GM11168 (cell line): ENCODE results near the gene CMSS1.

Source experiments
- in situ Hi-C: fragments of 300-500 bp; cut with MboI; formaldehyde crosslinking; loops from one replicate; pipeline ENCODE4 v1.12.0; 2022; ENCODE audit warnings: low sequenced_read_pairs; ENCODE audit not compliant: unreplicated experiment

Gene CMSS1

DNA sequence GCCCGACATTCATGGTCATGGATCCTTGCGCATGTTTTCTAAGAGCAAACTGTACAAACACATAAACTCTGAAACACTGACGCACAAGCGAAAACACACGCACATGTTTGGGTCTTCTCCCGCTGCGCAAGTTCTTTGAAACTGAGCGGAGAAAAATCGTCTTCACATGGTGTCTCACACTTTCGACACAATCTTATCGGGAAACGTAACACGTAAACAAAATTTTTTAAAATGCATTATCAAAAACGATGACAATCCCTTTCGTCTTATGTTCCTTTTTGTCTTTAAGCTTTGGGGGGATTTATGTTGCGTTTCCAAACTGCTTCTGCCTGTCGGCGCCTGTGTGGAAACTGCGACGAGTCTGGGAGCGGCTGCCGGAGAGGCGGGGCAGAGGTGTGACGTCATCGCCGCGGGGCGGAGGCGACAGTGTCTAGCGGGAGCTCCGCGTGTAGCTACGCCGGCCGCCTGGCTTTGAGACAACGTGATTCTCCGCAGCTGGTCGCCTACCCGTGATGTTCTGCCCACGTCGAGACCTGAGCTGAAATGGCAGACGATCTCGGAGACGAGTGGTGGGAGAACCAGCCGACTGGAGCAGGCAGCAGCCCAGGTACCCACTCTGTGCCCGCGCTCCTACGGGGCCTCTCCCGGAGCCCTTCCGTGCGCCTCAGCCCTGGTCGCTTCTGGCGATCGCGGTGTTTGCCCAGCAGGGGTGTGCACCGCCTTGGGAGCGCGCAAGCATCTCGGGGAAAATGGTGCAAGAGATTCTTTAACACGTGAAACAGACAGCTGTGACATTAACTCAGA lies at the start of gene CMSS1:
CMSS1 (plus strand) TSS at position 426 of the 804 bp plus-strand sequence.
- in situ Hi-C loops: no loop called here

DNA sequence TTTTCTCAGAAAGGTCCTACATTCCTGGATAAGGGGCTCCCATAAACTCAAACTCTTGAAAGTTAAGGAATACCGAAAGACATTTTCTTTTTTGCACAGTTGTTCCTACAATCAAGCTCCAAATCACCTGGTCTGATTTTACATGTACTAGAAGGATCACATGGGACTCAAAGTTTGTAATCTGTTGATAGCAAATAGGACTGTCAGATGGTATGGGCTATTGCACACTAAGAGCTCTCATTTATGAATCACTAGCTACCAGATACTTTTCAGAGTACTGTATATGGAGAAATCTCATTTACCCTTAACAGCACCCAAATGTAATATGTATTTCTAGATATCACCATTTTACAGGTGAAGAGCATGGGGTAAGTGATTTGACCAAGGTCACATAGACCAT lies 49.5 kb upstream of the CMSS1 start:
- in situ Hi-C loops: no loop called here

DNA sequence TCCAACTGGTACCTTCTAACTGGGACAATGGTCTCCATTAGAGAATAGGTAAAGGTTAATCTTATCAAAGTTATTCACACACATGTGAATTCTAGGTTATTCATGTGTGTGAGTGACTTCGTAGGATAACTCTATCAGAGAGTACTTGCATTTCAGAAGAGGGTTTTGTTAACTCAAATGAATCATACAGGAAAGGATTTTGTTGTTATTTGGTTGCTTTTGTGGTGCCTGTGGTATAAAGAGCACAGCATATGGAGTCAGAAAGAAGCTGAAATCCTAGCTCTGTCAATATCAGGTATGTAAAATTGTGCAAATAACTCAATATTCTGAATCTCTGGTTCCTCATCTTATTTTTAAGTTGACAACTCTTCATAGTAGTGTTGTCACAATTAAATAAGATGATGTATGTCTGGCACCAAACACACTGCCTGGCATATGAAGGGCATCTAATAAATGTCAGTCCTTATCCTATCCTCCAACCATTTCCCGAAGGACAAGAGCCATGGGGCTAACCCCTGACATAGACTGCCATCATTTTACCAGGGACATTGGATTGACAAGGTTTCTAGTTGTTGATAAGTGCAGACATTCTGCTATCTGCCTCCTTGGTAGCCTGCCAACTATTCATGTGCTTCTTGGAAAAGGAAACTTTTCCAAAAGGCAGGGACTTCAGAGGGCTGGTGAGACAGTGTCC lies 48.7 kb upstream of the CMSS1 start:
- in situ Hi-C loops: no loop called here

DNA sequence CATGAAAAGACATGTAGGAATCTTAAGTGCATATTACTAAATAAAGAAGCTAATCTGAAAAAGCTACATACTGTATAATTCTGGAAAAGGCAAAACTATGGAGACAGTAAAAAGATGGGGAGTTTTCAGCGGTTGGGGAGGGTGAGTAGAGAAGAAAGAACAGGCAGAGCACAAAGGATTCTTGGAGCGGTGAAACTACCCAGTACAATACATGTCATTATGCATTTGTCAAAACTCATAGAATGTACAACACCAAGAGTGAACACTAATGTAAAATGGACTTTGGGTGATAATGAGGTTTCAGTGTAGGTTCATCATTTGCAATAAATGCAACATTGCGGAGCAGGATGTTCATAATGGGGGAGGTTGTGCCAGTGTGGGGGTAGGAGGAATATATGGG lies 45.5 kb upstream of the CMSS1 start:
- in situ Hi-C loops: no loop called here

DNA sequence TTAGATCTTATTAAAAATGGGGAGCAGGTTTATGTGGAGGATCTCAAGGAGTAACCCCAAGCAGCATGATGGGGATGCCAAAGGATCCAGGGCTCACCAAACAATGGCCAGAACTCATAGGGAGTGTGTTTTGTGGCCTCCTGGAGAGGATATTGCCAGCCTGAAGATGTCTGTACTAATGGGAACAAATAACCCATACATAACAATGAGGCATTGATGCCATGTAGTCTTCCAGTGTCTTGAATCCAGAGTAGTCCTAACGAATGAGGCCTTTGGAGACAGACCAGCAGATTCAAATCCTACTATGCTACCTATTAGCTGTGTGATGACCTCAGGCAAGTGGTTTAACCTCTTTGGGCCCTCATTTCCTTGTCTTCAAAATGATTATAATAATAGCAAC lies 45.0 kb upstream of the CMSS1 start:
- in situ Hi-C loops: no loop called here

DNA sequence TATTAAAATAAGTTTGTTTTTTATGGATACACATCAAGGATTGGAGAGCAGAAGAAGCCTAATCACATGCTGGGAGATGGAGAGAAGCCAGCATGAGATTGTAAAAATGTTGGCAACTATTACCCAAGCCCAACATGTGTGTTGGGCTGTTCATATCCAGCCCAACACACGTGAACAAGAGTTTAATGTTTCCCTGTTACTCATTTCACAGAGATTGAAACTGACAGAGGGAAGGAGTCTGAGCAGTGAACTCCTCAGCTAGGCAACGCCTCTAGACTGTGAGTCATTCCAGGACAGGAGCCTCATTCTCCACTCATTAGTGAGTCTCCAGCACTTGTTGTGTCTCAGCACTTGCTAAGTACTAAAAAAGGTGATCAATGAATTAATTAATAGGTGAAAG lies 43.2 kb upstream of the CMSS1 start:
- in situ Hi-C loops: no loop called here

DNA sequence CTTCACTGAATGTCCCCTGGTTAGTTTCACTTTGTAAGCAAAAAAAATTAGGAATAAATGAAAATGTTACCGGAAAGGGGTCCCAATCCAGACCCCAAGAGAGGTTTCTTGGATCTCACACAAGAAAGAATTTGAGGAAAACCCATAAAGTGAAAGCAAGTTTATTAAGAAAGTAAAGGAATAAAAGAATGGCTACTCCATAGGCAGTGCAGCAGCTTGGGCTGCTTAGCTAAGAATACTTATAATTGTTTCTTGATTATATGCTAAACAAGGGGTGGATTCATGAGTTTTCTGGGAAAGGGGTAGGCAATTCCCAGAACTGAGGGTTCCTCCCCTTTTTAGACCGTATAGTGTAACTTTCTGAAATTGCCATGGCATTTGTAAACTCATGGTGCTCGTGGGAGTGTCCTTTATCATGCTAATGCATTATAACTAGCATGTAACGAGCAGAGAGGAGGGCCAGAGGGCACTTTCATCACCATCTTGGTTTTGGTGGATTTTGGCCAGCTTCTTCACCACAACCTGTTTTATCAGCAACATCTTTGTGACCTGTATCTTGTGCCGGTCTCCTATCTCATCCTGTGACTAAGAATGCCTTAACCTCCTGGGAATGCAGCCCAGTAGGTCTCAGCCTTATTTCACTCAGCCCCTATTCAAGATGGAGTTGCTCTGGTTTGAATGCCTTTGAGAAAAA lies 41.0 kb upstream of the CMSS1 start:
- in situ Hi-C loops: no loop called here

DNA sequence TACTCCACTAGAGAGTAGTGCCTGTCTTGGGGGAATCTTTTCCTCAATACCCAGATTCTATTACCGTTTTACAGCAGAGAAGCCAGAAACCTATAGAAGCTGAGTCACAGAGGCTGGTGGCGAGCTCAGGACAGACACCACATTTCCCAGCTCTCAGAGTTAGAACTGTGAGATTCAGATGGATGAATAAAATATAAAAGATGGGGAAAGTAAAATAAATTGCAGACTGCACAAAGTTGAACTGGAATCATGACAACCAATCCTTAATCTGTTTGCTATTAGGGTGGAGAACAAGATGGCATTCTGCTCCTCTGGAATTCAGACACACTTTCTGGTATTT lies 40.5 kb upstream of the CMSS1 start:
- in situ Hi-C loops: no loop called here

DNA sequence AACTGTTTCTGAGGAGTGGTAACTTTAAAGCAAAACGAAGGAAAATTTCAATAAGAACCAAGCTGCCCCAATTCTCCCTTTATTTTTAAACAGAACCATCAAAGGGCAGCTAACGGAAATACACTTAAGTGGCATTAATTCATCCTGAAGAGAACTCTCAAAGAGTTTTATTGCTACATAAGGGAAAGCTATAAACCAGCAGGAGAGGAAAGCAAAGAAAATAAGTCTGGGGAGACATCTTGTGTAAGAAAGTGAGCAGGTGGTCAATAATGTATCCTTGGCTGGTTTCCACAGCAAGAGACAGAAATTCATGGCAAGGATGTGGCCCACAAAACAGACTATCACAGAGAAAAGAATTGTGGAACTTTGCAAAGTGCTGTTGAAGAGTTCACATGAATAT lies 40.0 kb upstream of the CMSS1 start:
- in situ Hi-C loops: no loop called here

DNA sequence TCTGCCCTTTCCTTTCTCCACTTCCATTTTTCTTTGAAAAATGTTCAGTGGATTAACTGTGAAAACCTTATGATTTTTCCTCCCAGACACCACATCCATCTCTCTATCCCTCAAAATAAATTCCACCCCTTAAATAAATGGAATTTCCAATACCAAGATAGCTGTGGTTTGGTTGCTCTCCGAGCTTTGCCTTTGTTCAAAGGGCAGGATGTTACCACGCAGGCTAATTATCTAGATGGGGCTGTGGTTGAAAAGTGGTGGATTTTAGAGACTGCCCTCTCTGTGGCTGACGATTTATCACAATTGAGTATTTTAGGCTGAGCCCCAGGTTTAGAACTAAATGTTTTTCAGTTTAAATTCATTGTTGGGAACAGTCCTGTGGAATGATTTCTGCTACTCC lies 36.9 kb upstream of the CMSS1 start:
- in situ Hi-C loops: no loop called here

DNA sequence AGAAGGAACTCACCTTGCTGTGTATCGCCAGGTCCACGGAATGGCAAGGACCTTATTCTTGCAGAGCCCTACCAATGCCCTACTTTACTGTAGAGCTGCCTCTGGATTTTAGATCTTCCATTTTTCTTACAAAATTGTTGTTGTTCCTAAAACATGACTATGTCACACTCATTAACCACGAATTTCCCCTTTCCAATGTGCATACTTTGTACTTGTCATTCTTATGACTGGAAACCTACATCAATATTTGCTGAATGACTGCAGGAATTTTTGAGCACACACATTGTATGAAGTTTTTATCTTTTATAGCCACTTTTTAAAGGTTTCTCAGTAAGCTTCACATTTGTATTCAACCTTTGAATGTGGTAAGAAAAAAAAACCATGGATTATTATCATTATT lies 35.9 kb upstream of the CMSS1 start:
- in situ Hi-C loops: no loop called here

DNA sequence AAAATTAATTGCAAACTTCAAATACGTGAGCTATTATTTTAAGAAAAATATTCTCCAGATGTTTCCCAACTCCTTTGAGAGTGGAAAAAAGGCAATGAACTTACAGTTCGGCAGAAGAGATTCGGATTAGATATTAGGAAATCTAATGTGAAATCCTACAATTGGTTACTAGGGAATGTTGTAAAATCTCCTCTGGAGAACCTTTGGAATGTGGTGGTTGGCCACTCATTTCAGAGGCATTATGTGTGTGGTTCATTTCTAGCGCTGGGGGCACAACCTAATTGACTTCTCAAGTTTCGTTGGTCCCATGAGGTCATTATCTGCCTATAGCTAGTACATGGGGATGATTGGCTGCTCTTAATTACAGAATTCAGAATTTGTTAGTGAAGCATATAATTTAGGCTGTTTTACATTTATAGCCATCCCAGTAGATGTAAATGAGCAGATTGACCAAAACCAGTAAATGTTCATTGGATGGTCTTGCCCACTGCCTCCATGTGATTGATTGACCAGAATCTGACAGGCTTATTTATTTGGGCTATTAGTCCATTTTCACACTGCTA lies 34.6 kb upstream of the CMSS1 start:
- in situ Hi-C loops: no loop called here

DNA sequence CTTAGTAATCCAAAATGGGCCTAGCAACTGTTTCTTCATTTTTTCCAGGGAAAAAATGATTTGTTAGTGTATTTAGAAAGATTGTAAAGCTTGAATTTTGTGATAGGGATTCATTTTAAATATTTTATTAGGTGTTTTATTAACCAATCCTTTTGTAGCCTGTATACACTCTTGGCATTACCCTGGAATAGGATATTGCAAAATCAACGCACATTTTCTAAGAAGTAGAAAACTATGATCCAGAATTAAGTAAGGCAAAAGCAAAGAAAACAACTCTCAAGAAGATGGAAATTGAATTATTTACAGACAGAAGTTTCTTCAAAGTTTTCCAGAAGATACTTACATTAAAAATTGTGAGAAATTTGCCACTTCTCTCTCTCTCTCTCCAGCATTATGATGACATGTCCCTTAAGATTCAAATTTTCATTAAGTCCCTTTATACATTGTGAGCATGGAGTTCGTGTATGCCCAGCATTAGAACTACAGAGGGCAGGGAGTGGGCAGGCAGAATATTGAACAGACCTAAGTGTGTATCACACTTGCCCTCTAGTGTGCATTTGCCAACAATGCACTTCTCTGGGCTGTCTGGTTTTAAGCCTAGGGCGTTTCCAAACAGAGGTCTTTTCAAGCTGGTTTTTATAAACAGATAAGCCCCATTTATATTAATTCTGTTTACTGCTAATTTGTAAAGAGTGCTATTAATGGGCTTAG lies 28.5 kb upstream of the CMSS1 start:
- in situ Hi-C loops: no loop called here

DNA sequence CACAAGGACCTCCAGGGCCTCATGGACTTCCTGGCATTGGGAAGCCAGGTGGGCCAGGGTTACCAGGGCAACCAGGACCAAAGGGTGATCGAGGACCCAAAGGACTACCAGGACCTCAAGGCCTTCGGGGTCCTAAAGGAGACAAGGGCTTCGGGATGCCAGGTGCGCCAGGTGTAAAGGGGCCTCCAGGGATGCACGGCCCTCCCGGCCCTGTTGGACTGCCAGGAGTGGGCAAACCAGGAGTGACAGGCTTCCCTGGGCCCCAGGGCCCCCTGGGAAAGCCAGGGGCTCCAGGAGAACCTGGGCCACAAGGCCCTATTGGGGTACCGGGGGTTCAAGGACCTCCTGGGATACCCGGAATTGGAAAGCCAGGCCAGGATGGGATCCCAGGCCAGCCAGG lies 23.2 kb upstream of the CMSS1 start:
- in situ Hi-C loops: no loop called here

DNA sequence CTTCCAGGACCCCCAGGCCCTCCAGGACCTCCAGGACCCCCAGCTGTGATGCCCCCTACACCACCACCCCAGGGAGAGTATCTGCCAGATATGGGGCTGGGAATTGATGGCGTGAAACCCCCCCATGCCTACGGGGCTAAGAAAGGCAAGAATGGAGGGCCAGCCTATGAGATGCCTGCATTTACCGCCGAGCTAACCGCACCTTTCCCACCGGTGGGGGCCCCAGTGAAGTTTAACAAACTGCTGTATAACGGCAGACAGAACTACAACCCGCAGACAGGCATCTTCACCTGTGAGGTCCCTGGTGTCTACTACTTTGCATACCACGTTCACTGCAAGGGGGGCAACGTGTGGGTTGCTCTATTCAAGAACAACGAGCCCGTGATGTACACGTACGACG lies 22.1 kb upstream of the CMSS1 start:
- in situ Hi-C loops: no loop called here

DNA sequence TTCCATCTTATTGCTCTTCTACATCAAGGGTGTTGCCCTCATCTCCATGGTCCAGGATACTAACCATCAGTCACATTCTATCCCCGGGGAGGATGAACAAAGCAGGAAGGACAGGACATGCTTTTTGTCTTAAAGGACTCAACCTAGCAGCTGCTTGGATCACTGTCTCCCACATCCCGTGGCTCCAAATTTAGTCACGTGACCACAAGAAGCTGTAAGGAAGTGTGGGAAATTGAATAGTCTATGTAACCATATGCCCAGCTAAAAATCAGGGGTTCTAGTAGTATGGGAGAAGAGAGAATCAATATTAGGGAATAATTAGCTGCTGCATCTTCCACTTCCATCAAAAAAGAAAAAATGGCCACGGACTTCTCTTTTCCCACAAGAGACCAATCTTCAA lies 18.2 kb upstream of the CMSS1 start:
- in situ Hi-C loops: no loop called here

DNA sequence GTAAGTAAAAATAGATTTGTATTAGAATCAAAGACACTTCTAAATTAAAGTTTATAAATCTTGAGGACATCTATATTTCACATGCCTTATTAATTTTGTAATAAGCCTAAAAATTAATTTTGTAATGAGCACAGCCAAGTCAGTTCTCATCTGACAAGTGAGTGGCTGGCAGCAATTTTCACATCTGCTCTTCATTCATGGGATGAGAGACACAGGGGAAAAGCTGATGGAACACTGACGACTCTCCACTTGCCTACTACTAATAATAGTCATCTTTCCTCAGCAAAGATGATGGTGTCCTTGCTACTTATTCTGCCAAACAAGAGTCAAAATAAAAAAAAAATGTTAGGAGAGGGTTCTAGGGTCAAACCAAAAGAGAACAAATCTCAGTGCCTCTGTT lies 14.4 kb upstream of the CMSS1 start:
- in situ Hi-C loops: no loop called here

DNA sequence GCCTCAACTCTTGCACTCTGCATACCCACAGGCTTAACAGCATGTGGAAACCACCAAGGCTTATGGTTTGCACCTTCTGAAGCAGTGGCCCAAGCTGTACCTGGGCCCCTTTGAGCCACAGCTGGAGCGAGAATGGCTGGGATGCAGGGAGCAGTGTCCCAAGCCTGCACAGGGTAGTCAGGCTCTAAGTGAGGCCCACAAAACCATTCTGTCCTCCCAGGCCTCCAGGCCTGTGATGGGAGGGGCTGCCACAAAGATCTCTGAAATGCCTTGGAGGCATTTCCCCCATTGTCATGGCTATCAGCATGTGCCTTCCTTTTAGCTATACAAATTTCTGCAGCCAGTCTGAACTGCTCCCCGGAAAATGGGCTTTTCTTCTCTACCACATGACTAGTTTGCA lies 12.5 kb upstream of the CMSS1 start:
- in situ Hi-C loops: no loop called here

DNA sequence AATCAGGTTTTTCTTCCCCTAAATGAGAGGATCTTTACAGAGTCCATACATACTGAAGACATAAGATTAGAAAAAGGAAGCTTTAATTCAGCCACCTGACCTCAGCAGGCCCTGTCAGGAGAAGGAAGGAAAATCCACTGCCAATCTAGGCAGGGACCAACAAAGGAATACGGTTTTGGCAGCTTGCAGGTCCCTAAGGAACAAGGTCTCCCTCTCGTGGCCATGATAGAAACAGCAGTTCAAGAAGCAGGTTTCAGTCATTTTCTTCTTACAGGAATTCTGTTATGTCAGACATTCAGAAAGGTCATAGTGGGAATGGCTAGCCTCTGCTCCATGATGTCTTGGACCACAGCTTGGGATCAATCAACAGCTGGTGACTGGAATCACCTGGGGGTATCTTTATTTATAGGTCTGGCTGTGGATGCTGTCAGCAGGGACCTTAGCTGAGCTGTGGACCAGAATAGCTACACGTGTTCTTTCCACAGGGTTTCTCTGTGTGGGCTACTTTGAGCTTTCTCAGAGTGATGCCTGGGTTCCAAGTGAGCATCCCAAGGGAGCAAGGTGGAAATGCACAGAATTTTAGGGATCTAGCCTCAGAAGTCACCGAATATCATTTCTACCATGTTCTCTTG lies 9.4 kb upstream of the CMSS1 start:
- in situ Hi-C loops: no loop called here

DNA sequence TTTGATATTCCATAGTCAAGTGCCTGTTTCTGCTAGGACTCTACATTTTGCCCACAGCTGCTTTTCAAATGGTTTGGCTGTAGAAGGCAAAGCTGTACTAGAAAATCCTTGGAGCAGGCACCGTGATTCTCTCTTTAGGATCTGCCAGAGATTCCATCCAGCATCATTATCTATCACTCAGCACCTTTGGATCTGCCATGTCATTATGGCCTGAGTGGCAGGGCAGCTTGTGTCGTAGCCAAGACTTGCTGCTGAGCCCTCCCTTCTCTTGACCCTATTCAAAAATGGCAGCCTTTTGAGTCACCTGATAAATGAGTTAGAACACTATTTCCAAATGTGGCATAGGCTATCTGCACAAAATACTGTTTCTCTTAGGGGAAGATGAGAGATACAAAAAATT lies 8.1 kb upstream of the CMSS1 start:
- in situ Hi-C loops: no loop called here
